GM12872 (cell line): ENCODE measurements around the gene LDB3.

Experiments used
- TF ChIP-seq, protein P1 (sequence below): IDR thresholded peaks from 3 replicates; pipeline ENCODE4 v1.5.1; 2011; ENCODE audit warnings: low read depth, mild to moderate bottlenecking, low read length, moderate library complexity; ENCODE audit not compliant: insufficient read depth

The LDB3 gene

DNA sequence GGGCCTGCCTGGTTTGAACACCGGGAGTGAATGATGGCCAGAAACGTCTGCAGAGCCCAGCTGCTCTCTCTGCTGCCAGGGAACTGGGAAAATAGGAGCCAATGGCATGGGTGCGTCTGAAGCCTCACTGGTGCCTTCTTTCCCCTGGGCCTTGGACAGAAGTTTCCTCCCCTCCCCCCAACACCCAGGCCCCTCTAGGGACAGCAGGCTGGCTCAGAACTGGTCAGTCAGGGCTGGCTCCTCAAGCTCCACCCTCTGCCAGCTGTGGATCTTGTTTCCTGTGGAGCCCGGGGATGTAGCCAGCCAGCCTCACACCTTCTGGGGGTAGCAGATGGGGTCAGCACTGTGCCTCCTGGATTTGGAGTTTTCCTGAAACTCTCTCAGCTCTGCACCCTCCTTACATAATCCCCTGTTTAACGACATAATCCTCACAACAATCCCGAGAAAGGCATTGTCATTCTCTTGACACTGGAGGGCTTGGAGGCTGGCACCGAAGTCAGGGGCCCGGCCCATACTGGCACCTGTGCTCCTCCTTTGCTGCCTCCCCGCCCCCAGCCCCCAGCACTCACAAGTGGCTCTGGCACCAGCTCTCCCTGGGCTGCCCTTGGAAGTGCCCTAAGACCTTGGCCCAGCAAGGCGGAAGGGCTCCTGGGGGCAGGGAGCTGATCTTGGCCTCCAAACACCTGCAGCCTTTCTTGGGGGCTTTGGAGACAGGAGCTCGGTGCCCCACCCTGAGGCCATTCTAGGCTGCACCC lies 5.7 kb downstream of the LDB3 start:
- TF ChIP-seq, protein P1, sequence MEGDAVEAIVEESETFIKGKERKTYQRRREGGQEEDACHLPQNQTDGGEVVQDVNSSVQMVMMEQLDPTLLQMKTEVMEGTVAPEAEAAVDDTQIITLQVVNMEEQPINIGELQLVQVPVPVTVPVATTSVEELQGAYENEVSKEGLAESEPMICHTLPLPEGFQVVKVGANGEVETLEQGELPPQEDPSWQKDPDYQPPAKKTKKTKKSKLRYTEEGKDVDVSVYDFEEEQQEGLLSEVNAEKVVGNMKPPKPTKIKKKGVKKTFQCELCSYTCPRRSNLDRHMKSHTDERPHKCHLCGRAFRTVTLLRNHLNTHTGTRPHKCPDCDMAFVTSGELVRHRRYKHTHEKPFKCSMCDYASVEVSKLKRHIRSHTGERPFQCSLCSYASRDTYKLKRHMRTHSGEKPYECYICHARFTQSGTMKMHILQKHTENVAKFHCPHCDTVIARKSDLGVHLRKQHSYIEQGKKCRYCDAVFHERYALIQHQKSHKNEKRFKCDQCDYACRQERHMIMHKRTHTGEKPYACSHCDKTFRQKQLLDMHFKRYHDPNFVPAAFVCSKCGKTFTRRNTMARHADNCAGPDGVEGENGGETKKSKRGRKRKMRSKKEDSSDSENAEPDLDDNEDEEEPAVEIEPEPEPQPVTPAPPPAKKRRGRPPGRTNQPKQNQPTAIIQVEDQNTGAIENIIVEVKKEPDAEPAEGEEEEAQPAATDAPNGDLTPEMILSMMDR = no peak

DNA sequence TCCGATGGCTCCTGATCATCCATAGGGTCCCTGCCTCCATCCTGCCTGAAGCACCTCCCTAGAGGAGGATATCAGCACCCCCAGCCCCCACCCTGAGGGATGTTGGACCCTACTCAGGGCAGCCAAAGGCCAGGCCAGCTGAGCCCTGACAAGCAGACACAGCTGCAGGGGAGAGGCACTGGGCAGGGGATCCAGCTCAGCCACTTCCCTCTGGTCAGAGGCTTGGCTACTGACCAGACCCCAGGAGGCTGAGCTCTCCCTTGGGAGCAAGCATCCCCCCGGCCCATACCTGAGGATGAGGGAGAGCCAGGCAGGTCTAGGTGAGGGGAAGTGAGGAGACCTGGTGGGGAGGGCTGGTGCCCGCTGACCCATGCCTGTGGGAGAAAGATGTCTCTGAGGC lies 6.6 kb downstream of the LDB3 start:
- TF ChIP-seq, protein P1 = no peak

DNA sequence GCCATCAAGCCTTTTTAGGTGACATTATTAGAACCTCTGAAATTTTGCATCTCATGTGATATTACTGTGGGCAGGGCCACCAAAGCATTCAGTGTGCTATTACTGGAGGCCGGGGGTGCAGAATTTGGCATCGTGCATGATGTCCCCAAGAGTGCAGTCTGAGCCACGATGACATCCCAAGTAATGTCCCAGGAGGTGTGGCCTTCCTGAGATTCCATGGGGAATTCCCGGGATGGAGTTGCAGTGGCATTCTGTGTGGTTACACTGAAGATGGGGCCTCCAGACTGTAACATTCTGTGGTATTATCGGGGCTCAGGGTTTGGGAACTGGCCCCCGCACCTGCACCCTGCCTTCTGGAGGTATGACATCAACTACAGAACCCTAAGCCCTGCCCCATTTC lies 9.1 kb downstream of the LDB3 start:
- TF ChIP-seq, protein P1 = no peak

DNA sequence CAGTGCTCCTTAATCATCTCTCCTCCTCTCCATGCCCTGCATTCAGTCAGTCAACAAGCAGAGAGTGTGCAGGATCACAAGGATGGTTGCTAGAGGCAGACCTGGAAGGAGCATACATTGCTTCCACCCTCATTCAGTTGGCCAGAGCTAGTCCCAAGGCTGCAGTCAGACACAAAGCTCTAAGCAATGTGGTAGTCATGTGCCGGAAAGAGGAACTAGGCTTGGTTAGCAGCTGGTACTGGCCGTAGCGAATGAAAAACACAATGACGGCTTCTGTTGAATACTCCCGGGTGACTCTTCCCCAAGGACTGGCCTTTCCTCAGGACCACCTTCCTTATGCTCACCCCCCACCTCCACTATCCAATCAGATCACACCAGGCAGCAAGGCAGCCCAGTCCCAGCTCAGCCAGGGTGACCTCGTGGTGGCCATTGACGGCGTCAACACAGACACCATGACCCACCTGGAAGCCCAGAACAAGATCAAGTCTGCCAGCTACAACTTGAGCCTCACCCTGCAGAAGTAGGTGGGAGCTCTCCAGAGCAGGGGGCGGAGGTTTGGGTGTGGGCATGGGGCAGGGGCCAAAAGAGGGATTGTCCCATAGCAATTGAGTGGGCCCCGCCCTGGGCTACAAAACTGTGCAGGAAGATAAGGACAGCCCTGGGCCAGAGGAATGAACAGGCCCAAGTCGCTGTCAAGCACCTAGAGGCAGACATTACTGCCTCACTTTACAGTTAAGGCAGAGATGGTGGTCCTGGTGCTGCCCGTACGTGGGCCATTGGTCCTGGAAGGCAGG lies 10.9 kb downstream of the LDB3 start:
- TF ChIP-seq, protein P1 = no peak

DNA sequence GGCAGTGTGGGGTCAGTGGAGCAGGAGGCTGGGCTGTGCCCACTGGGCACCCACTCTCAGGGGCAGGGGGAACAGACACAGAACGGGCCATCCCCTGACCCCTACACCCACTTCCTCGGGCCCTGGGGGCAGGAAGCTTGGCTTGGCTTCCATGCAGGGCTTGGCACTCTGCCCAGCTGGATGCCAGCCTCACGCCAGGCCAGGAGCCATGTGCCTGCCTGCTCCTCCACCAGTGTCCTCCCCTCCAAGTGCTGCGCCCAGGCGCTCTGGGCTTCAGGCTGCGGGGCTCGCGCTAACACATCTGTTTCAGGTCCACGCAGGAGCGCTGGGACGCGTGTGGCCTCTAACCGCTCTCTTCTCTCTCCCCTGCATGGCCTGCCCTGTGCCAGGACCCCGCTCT lies 12.7 kb downstream of the LDB3 start:
- TF ChIP-seq, protein P1 = no peak

DNA sequence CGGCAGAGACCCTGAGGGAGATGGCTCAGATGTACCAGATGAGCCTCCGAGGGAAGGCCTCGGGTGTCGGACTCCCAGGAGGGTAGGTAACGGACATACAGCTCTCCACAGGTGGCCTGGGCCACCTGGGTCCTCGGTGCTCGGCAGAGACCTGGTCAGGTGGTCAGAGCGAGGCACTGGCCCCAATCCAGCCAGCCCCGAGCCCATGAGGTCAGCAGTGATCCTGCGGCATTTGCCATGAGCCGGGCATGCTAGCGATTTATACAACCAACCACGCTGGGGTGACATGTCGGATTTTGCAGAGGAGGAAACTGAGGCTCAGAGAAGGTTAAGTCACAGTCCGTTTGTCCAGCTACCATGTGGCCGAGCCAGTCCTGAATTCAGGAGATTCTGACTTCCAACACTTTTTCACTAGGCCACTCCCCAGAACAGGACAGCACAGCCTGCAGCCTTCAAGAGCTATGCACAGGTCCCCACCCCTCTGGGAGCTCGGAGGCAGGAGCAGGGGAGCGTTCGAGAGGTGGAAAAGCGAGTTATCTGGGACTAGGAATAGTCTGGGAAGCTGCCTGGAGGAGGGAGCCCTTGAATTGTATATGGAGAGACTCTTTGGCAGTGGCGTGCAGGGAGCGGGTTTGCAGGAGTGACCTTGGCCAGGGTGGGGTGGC lies 13.5 kb downstream of the LDB3 start:
- TF ChIP-seq, protein P1 = no peak

DNA sequence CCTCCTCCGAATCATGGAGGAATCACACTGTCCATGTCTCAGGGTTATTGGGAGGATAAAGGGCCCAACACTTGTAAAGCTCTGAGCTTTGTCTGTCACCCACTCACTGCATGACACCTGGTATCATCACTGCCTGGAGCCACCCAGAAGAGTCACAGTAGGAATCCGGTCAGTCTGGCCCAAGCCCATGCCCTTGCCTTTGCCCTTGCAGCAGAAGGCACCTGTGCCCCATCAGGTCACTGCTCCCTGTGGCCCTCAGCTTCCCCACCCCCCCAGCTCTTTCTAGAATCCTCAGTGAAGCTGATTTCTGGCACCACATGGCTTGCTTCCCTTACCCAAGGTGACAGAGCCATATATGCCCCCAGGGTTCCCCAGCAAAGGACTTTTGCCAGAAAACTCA lies 14.4 kb downstream of the LDB3 start:
- TF ChIP-seq, protein P1 = no peak
